Breast epithelium (tissue), 3 donors: Measurements from ENCODE around the gene RAB41.

ENCODE experiments used
- CTCF ChIP-seq, 3 donors: fragments of 450-650 bp; IDR thresholded peaks; one replicate each; pipeline ENCODE4 v1.5.1; 2016 to 2017; ENCODE audit warnings: antibody characterized with exemption in 3 of 3, mild to moderate bottlenecking in 3 of 3, moderate library complexity in 3 of 3
- POLR2A ChIP-seq: fragments of 450-650 bp; IDR thresholded peaks from one replicate; pipeline ENCODE4 v1.6.1; 2016; ENCODE audit warnings: antibody characterized with exemption, mild to moderate bottlenecking, moderate library complexity
- POLR2AphosphoS5 ChIP-seq, 3 donors: sonication (generic); formaldehyde crosslinking; IDR thresholded peaks; one replicate each; pipeline ENCODE4 v1.6.1; 2017; ENCODE audit warnings: antibody characterized with exemption in 3 of 3

GRCh38 chrX:70280573-70280972 lies 1.4 kb upstream of the RAB41 start:
- TF ChIP-seq CTCF (IDR thresholded peaks at IDR 0.05), result no peak
- TF ChIP-seq POLR2A, result no peak
- no peak for TF ChIP-seq POLR2AphosphoS5 (IDR thresholded peaks at IDR 0.05)
